Esophagus squamous epithelium (tissue), 5 donors: ENCODE results near the gene ADA. TPM values are rescaled to one million over a fixed set of nuclear protein-coding genes. Genes with fewer than 3 reads are reported as not detected.

Experiments
- DNase-seq: peaks from one replicate; lab custom pipeline; 2025; lab: John Stamatoyannopoulos, UW
- H3K27ac ChIP-seq, 4 donors: fragments of 200-600 bp; sonication (generic); one replicate each; pipeline ENCODE4 v1.5.1; 2016 to 2019; ENCODE audit warnings: mild to moderate bottlenecking in 1 of 4
- H3K27me3 ChIP-seq, 4 donors: fragments of 200-600 bp; sonication (generic); 1 replicate in 3 of 4; 2 replicates in 1 of 4; pipeline versions ENCODE4 v1.5.1 to v1.6.0; 2017 to 2021; ENCODE audit warnings: antibody characterized with exemption in 1 of 4
- H3K36me3 ChIP-seq, 3 donors: fragments of 200-600 bp; sonication (generic); one replicate each; pipeline ENCODE4 v1.5.1; 2016 to 2019
- H3K4me1 ChIP-seq, 3 donors: fragments of 200-600 bp; sonication (generic); one replicate each; pipeline ENCODE4 v1.5.1; 2017 to 2019
- H3K4me3 ChIP-seq, 4 donors: fragments of 200-600 bp; sonication (generic); 1 replicate in 3 of 4; 2 replicates in 1 of 4; pipeline ENCODE4 v1.5.1; 2016 to 2019; ENCODE audit warnings: mild to moderate bottlenecking in 2 of 4, moderate library complexity in 1 of 4
- H3K9me3 ChIP-seq, 3 donors: fragments of 200-600 bp; sonication (generic); one replicate each; pipeline ENCODE4 v1.5.1; 2016 to 2019
- POLR2A ChIP-seq, 4 donors: fragments of 450-650 bp; IDR thresholded peaks; one replicate each; pipeline ENCODE4 v1.6.1; 2017; ENCODE audit warnings: antibody characterized with exemption in 4 of 4, mild to moderate bottlenecking in 4 of 4, moderate library complexity in 3 of 4
- WGBS, 2 donors: methylation state at CpG; one replicate each; pipeline ENCODE4 v1.1.5; 2018; 5-methylcytosine and 5-hydroxymethylcytosine counted together
- intact Hi-C: fragments of 100-400 bp; cut with DNase I; formaldehyde crosslinking; loops from one replicate; pipeline ENCODE4 v1.15.0; 2022
- total RNA-seq, 4 donors: library from RNA; depleted of rRNA; stranded (reverse); fragments of >200 nt; gene quantifications; one replicate each; pipeline ENCODE4 v1.1.0, GENCODE V29; 2016
- TF ChIP-seq, protein P1 (sequence below), 6 experiments: fragments of 450-650 bp in 4 of 6; fragments of 200-600 bp in 2 of 6; sonication (generic) in 2 of 6; IDR thresholded peaks; one replicate each; pipeline ENCODE4 v1.5.1; 2016 to 2019; ENCODE audit warnings: antibody characterized with exemption in 6 of 6, mild to moderate bottlenecking in 4 of 6, moderate library complexity in 4 of 6
- donor health status: DM: yes; HTN: yes; CAD: no.

ADA gene
- total RNA-seq, 4 donors from 2014 or later, result 3.8 to 31.7 (median 15.7) TPM

DNA sequence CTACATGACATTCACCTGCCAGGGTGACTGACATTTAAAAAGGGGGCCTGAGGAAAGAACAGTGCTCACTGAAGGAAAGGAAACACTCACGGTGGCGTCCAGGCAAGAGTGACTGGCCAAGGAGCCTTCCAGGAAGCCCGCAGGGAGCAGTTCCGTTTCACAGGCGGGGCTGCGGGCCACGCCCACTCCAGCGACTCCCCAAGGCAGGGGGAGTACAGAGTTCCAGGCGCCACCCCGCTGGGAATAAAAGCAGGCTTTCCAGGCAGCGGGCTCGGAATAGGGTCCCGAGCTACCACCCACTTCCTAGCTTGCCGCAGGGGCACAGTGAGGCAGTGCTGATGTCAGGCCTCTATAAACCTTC is 34.9 kb downstream of the ADA start:
- TF ChIP-seq, protein P1, sequence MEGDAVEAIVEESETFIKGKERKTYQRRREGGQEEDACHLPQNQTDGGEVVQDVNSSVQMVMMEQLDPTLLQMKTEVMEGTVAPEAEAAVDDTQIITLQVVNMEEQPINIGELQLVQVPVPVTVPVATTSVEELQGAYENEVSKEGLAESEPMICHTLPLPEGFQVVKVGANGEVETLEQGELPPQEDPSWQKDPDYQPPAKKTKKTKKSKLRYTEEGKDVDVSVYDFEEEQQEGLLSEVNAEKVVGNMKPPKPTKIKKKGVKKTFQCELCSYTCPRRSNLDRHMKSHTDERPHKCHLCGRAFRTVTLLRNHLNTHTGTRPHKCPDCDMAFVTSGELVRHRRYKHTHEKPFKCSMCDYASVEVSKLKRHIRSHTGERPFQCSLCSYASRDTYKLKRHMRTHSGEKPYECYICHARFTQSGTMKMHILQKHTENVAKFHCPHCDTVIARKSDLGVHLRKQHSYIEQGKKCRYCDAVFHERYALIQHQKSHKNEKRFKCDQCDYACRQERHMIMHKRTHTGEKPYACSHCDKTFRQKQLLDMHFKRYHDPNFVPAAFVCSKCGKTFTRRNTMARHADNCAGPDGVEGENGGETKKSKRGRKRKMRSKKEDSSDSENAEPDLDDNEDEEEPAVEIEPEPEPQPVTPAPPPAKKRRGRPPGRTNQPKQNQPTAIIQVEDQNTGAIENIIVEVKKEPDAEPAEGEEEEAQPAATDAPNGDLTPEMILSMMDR (IDR thresholded peaks at IDR 0.05), result no peak
- no peak for TF ChIP-seq POLR2A (IDR thresholded peaks at IDR 0.05)
- H3K9me3 ChIP-seq, result no peaks in the 10 kb centered on the region
- WGBS, 2 donors, result 29 to 68% methylated on average over 4 to 5 of the region's 14 CpGs
- peak overlapping the region in 3 of 4 donors; percentile 58 to 80 (median 71) for H3K27ac ChIP-seq
- no peak overlapping the region for H3K4me3 ChIP-seq
- H3K4me1 ChIP-seq, result peaks cover 10 to 39% (median 29%) of the 10 kb centered on the region in 3 donors
- H3K36me3 ChIP-seq, result peaks cover 0 to 85% (median 15%) of the 10 kb centered on the region in 3 donors
- DNase-seq, result no peak
- intact Hi-C loops, result loop anchor here (10.0 kb wide), 3 partner anchors 82 to 402 kb away; partner anchors contain the start of genes OSER1 and TTPAL
- H3K27me3 ChIP-seq, result no peaks in the 10 kb centered on the region

DNA sequence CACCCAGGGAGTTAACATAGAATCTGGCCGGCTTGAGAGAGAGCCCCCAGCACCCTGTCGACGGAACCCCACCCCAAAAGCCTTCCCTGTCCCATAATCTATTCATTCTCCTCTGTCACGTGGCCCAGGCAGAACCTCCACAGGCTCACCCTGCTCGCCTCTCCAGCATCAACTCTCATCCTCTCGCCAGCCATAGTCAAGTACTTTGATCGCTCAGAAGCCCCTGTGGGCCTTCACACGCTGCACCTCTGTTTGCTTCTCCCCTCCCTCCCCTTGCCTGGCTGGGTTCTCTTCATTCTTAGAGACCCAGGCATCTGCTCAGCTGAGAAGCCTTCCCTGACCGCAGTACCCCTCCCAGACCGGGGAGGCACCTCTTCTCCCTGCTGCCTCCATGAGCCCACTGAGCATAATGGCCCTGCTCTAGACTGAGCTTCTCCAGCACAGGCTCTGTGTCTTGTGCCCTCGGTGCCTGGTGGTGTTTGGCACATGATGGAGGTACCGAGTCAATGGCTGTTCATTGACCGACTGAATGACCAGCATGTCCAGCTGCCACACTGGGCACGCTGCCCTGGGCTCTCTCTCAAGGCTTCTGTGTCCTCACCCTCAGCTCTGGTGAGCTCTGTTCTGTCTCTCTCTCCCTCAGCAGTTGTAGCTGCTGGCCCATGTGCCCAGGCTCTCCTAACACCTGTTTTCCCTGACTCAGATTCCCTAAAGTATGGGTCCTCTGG is 35.5 kb downstream of the ADA start:
- no peak for DNase-seq
- WGBS, 2 donors, result 85 to 89% methylated on average over 12 to 13 of the region's 14 CpGs
- H3K36me3 ChIP-seq, result peaks cover 0 to 80% (median 15%) of the 10 kb centered on the region in 3 donors
- TF ChIP-seq POLR2A (IDR thresholded peaks at IDR 0.05), result no peak
- TF ChIP-seq, protein P1 (IDR thresholded peaks at IDR 0.05), result no peak
- peaks cover 10 to 42% (median 31%) of the 10 kb centered on the region in 3 donors for H3K4me1 ChIP-seq
- intact Hi-C loops, result loop anchor here (10.0 kb wide), 3 partner anchors 81 to 401 kb away; partner anchors contain the start of genes OSER1 and TTPAL
- H3K27ac ChIP-seq, result peak overlapping the region; percentile 9 to 80 (median 64)
- H3K4me3 ChIP-seq, result no peak overlapping the region
- no peaks in the 10 kb centered on the region for H3K27me3 ChIP-seq
- no peaks in the 10 kb centered on the region for H3K9me3 ChIP-seq

DNA sequence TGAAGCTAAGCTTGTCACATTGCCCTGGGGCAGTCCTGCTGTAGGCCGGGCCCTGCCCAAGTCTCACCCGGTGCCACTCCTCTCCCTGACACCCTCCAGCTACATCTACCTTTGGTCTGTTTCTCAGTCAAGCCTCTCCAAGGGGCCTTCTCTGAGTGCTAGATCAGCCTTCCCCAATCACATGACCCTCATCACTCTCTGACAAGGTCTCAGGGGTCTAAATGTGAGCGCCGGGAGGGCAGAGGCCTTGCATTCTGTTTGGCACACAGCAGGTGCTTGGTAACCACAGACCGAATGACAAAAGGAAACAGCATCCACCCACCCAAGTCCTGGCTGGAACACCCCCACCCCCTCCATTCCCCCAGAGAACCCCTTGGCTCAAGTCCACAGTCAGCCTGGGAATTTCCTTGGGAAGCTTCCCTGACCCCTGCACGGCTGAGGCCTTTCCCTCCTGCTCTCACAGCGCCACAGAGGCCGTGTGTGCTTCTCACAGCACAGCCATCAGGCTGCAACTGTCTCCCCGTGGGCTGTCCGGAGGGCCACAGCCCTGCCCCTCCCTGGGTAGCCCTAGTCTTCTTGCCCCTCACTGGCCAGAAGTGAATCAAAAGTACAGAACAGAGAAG is 36.2 kb downstream of the ADA start:
- Histone ChIP-seq H3K27me3 (no peaks in the 10 kb centered on the region), H3K4me1 (peaks cover 10 to 49% (median 37%) of the 10 kb centered on the region in 3 donors), H3K9me3 (no peaks in the 10 kb centered on the region), H3K27ac (peak overlapping the region; percentile 9 to 80 (median 64)), H3K36me3 (peaks cover 0 to 72% (median 9%) of the 10 kb centered on the region in 3 donors), H3K4me3 (no peak overlapping the region)
- 20 to 33% methylated on average over 6 to 7 of the region's 10 CpGs for WGBS, 2 donors
- intact Hi-C loops, result loop anchor here (10.0 kb wide), 3 partner anchors 80 to 400 kb away; partner anchors contain the start of genes OSER1 and TTPAL
- DNase-seq, result no peak
- TF ChIP-seq, protein P1 (IDR thresholded peaks at IDR 0.05), result no peak

DNA sequence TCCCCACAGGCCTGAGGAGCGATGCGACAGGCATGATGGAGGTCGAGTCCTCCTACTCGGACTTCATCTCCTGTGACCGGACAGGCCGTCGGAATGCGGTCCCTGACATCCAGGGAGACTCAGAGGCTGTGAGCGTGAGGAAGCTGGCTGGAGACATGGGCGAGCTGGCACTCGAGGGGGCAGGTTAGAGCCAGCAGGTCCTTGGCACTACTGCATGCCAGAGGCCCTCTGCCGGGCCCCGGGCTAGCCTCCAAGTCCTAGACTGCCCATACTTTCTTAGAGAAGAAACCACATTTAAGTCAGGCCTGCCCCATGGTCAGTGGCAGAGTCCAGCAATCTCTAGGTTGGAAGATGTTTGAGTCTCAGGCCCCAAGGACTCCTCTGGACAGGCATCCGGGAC is 37.0 kb downstream of the ADA start:
- H3K4me3 ChIP-seq, result no peak overlapping the region
- H3K27me3 ChIP-seq, result no peaks in the 10 kb centered on the region
- DNase-seq, result no peak
- TF ChIP-seq, protein P1 (IDR thresholded peaks at IDR 0.05), result no peak
- no peak for TF ChIP-seq POLR2A (IDR thresholded peaks at IDR 0.05)
- no peaks in the 10 kb centered on the region for H3K9me3 ChIP-seq
- intact Hi-C loops, result loop anchor here (10.0 kb wide), 3 partner anchors 80 to 400 kb away; partner anchors contain the start of genes OSER1 and TTPAL
- WGBS, 2 donors, result 60 to 63% methylated on average over 7 to 9 of the region's 14 CpGs
- peaks cover 10 to 57% (median 43%) of the 10 kb centered on the region in 3 donors for H3K4me1 ChIP-seq
- peak overlapping the region in 3 of 4 donors; percentile 58 to 80 (median 71) for H3K27ac ChIP-seq
- H3K36me3 ChIP-seq, result peaks cover 0 to 65% (median 3%) of the 10 kb centered on the region in 3 donors
